ENCODE results near the gene TRIM39. TPM values are rescaled to one million over a fixed set of nuclear protein-coding genes. Genes with fewer than 3 reads are reported as not detected.
"Not testable (repeated sequence)": the region's sequence is repeated elsewhere in the genome, so short reads cannot be mapped to it uniquely, and the experiment has no call there.

Gene TRIM39
- total and polyA plus RNA-seq, 2 donors: 5.8 to 16.6 TPM

DNA sequence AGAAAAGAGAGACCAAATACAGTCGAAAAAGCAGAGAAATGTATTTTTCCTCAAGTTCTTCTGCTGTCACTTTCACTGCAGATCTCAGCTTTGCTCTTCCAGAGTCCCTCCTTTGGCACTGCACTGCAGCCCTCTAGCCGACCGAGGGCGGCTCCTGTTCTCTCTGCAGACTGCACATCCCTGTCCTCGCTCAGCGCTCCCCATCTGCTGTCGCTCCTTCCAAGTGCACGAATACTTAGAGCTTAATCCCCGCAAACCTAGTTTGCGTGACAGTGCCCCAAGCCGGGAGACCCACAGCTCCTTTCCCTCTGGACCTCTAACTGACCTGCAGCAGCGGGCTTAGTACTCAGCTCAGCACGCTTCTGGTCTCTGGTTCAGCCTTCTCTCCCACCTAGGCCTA lies 33.4 kb downstream of the TRIM39 start:
- no peak overlapping the region for H3K4me3 ChIP-seq (ENCODE audit: low read depth, low read length)
- H3K4me1 ChIP-seq (ENCODE audit: insufficient read depth): no peaks in the 10 kb centered on the region
- WGBS: 52% methylated on average over 13 of the region's 13 CpGs

DNA sequence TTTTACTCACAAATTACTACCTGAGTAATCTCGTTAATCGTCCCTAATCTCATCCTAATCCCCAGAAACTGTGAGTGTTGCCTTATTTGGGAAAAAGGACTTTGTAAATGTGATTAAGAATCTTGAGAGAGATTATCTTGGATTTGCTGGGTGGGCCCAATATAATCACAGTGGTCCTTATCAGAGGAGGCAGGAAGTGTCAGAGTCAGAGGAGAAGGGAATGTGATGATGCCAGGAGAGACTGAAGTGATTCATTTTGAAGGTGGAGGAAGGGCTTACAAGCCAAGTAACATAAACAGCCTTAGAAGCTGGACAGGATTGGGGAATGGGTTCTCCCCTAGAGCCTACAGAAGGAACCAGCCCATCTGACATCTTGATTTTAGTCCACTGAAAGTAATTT lies 34.9 kb downstream of the TRIM39 start:
- H3K27ac ChIP-seq (ENCODE audit: low read depth): no peak overlapping the region
- 76% methylated on average over 2 of the region's 2 CpGs for WGBS
- no peak for DNase-seq (ENCODE audit: extremely low spot score)
- no peak overlapping the region for H3K4me3 ChIP-seq (ENCODE audit: low read depth, low read length)
- H3K4me1 ChIP-seq (ENCODE audit: insufficient read depth): no peaks in the 10 kb centered on the region
- H3K36me3 ChIP-seq (ENCODE audit: insufficient read depth): no peaks in the 10 kb centered on the region

More for the DNA sequence above, 33.4 kb downstream of the TRIM39 start:
- no peaks in the 10 kb centered on the region for H3K36me3 ChIP-seq (ENCODE audit: insufficient read depth)
- no peak for DNase-seq (ENCODE audit: extremely low spot score)
- no peak overlapping the region for H3K27ac ChIP-seq (ENCODE audit: low read depth)

DNA sequence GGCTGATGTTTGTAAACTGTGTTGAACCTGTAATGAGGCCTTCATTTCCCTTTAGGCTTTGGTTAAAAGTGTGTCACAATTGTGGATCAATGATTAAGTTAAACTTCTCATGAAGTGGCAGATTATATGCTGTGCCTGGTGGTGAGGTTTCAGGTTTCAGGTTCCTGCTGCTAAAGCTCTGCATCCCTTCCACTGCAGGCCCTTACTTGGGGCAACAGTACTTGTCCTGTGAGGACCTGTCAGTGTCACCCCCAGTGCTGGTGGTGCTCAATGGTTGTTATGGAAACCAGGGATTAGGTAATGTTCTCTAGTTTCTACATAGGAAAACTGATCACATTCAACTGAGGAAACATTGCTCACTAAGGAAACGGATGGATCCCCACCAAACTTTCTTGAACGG lies 36.7 kb downstream of the TRIM39 start:
- Histone ChIP-seq H3K4me1 (ENCODE audit: insufficient read depth) (no peaks in the 10 kb centered on the region), H3K4me3 (ENCODE audit: low read depth, low read length) (no peak overlapping the region), H3K27ac (ENCODE audit: low read depth) (no peak overlapping the region), H3K36me3 (ENCODE audit: insufficient read depth) (no peaks in the 10 kb centered on the region)
- no peak for DNase-seq (ENCODE audit: extremely low spot score)
- WGBS: 79% methylated on average over 2 of the region's 2 CpGs

DNA sequence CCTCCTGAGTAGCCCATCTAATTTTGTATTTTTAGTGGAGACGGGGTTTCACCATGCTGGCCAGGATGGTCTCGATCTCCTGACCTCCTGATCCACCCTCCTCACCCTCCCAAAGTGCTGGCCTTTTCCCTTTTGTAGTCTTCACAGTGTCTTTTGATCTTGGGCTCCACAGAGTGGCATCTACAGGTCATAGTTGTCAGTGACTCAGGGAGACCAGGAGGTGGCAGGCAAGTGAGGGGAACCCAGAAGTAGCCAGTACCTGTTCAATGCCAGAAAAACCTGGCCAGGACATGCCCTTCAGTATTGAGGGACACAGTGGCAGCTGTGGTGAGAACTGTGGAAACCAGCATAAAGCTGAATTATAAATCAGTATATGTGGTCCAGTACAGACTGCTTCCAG lies 37.9 kb downstream of the TRIM39 start:
- H3K4me1 ChIP-seq (ENCODE audit: insufficient read depth): no peaks in the 10 kb centered on the region
- 82% methylated on average over 2 of the region's 2 CpGs for WGBS
- no peak for DNase-seq (ENCODE audit: extremely low spot score)
- no peak overlapping the region for H3K27ac ChIP-seq (ENCODE audit: low read depth)
- H3K4me3 ChIP-seq (ENCODE audit: low read depth, low read length): no peak overlapping the region
- no peaks in the 10 kb centered on the region for H3K36me3 ChIP-seq (ENCODE audit: insufficient read depth)

DNA sequence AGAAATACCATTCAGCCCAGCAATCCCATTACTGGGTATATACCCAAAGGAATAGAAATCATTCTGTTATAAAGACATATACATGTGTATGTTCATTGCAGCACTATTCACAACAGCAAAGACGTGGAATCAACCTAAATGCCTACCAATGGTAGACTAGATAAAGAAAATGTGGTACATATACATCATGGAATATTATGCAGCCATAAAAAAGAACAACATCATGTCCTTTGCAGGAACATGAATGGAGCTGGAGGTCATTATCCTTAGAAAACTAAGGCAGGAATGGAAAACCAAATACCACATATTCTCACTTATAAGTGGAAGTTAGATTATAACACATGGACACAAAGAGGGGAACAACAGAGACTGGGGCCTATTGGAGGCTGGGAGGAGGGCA lies 42.6 kb downstream of the TRIM39 start:
- not testable (repeated sequence) for DNase-seq (ENCODE audit: extremely low spot score); H3K27ac ChIP-seq (ENCODE audit: low read depth); H3K36me3 ChIP-seq (ENCODE audit: insufficient read depth); H3K4me3 ChIP-seq (ENCODE audit: low read depth, low read length); H3K4me1 ChIP-seq (ENCODE audit: insufficient read depth)
- 35% methylated on average over 1 of the region's 1 CpG for WGBS

DNA sequence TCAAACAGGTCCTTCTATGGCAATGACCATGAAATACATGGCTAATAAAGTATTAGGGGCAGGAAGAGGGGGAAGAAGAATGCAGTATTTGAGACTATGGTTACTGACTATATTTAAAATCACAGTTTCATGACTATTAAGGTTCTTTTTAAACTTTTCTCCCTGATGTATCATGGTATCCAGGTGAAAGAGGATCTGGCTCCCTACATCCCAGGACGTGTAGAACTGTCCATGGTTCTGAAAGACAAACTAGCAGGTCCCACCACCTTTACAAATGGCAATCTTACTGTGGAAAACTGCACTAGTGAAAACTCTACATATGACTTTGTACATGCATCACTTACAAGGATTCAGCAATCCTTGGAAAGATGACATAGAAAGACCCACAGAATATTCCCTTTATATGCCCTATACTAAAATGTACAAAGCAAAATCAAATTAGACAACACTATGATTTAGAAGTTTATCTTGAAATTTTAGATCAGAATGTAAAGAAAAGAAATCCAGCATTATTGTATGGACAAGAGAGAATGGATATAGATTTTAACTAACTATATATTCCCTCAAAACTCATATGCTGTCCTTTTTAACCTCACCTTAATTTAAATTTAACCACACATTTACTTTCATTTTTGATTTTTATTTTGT lies 51.7 kb downstream of the TRIM39 start:
- WGBS: 2% methylated on average over 1 of the region's 1 CpG

DNA sequence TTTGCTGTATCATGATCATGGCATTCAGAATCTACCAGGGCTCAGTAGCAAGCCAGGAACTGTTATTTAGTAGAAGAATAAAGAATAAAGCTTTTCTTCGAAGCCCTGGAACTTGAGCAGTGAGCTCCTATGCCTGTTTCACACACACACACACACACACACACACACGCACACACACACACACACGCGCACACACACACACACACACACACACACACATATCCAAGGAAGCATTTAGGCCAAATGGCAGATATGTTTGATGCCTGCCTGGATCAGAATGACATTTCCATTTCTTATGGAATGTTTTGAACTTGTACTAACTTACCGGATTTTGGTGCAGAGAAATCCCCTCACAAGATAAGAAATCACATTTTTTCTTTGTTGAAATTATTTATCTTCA lies 53.7 kb downstream of the TRIM39 start:
- DNase-seq (ENCODE audit: extremely low spot score): no peak
- Histone ChIP-seq H3K36me3 (ENCODE audit: insufficient read depth) (no peaks in the 10 kb centered on the region), H3K4me1 (ENCODE audit: insufficient read depth) (no peaks in the 10 kb centered on the region), H3K27ac (ENCODE audit: low read depth) (no peak overlapping the region), H3K4me3 (ENCODE audit: low read depth, low read length) (no peak overlapping the region)
- 48% methylated on average over 5 of the region's 5 CpGs for WGBS

More for the DNA sequence above, 51.7 kb downstream of the TRIM39 start:
- Histone ChIP-seq H3K4me3 (ENCODE audit: low read depth, low read length) (no peak overlapping the region), H3K4me1 (ENCODE audit: insufficient read depth) (no peaks in the 10 kb centered on the region), H3K36me3 (ENCODE audit: insufficient read depth) (no peaks in the 10 kb centered on the region), H3K27ac (ENCODE audit: low read depth) (no peak overlapping the region)
- DNase-seq (ENCODE audit: extremely low spot score): no peak

DNA sequence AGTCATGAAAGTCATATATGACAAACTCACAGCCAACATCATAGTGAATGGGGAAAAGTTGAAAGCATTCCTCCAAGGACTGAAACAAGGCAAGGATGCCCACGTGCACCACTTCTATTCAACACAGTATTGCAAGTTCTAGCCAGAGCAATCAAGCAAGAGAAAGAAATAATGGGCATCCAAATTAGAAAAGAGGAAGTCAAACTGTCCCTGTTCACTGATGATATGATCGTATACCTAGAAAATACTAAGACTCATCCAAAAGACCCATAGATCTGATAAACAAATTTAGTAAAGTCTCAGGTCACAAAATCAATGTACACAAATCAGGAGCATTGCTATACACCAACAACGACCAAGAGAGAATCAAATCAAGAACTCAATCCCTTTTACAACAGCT lies 59.4 kb downstream of the TRIM39 start:
- H3K27ac ChIP-seq (ENCODE audit: low read depth): no peak overlapping the region
- 40% methylated on average over 3 of the region's 3 CpGs for whole genome bisulfite sequencing
- H3K36me3 ChIP-seq (ENCODE audit: insufficient read depth): no peaks in the 10 kb centered on the region
- DNase-seq (ENCODE audit: extremely low spot score): no peak
- no peaks in the 10 kb centered on the region for H3K4me1 ChIP-seq (ENCODE audit: insufficient read depth)
- no peak overlapping the region for H3K4me3 ChIP-seq (ENCODE audit: low read depth, low read length)

DNA sequence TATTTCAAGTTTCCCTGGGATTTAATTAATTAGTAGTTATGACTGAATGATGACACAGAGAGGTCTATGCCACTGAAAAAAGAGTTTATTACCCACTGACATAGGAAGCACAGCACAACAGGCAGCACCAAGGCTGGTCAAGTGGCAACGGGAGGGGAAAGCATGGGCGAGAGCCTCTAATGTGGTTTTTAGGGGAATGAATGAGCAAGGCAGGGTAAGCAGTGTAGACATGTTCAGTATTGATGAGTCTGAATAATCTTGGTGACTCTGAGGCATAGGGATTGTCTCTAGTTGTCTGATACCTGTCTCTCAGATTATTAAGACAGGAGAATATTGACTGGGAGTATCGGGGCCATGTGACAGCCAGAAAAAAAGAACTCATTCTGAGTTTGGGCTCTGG lies 64.5 kb downstream of the TRIM39 start:
- 59% methylated on average over 3 of the region's 3 CpGs for WGBS
- no peaks in the 10 kb centered on the region for H3K36me3 ChIP-seq (ENCODE audit: insufficient read depth)
- no peak for DNase-seq (ENCODE audit: extremely low spot score)
- H3K27ac ChIP-seq (ENCODE audit: low read depth): no peak overlapping the region
- no peak overlapping the region for H3K4me3 ChIP-seq (ENCODE audit: low read depth, low read length)
- no peaks in the 10 kb centered on the region for H3K4me1 ChIP-seq (ENCODE audit: insufficient read depth)

Small RNA genes within 50 kb of the gene (small RNA-seq; reads per million reads assigned to genes)
- not detected for gene HLA-N

Other genes with a start within 250 kb of the TRIM39 start
- gene TRIM31, start 213.8 kb upstream of the TRIM39 start, total RNA-seq: 1.3 TPM
- gene TRIM31, start 213.8 kb upstream of the TRIM39 start, polyA plus RNA-seq: 9.6 TPM
- not detected for gene TRIM40, start 190.8 kb upstream of the TRIM39 start, total RNA-seq
- not detected for gene TRIM40, start 190.8 kb upstream of the TRIM39 start, polyA plus RNA-seq
- gene TRIM10, start 165.7 kb upstream of the TRIM39 start, total RNA-seq: 0.42 TPM
- gene TRIM10, start 165.7 kb upstream of the TRIM39 start, polyA plus RNA-seq: not detected
- not detected for gene TRIM15, start 163.4 kb upstream of the TRIM39 start, total RNA-seq
- gene TRIM15, start 163.4 kb upstream of the TRIM39 start, polyA plus RNA-seq: not detected
- 13.6 TPM for gene TRIM26, start 113.5 kb upstream of the TRIM39 start, total RNA-seq
- 35.8 TPM for gene TRIM26, start 113.5 kb upstream of the TRIM39 start, polyA plus RNA-seq
- 15.0 TPM for gene RPP21, start 18.2 kb downstream of the TRIM39 start, total RNA-seq
- gene RPP21, start 18.2 kb downstream of the TRIM39 start, polyA plus RNA-seq: 147 TPM
- 141 TPM for gene HLA-E, start 162.6 kb downstream of the TRIM39 start, total RNA-seq
- gene HLA-E, start 162.6 kb downstream of the TRIM39 start, polyA plus RNA-seq: 564 TPM
- 30.9 TPM for gene GNL1, start 229.6 kb downstream of the TRIM39 start, total RNA-seq
- 63.7 TPM for gene GNL1, start 229.6 kb downstream of the TRIM39 start, polyA plus RNA-seq
- gene PRR3, start 230.4 kb downstream of the TRIM39 start, total RNA-seq: 8.5 TPM
- 11.0 TPM for gene PRR3, start 230.4 kb downstream of the TRIM39 start, polyA plus RNA-seq
- gene ABCF1, start 244.5 kb downstream of the TRIM39 start, total RNA-seq: 16.0 TPM
- 42.8 TPM for gene ABCF1, start 244.5 kb downstream of the TRIM39 start, polyA plus RNA-seq